ENCODE measurements around the gene S100A2.

Gene S100A2

DNA sequence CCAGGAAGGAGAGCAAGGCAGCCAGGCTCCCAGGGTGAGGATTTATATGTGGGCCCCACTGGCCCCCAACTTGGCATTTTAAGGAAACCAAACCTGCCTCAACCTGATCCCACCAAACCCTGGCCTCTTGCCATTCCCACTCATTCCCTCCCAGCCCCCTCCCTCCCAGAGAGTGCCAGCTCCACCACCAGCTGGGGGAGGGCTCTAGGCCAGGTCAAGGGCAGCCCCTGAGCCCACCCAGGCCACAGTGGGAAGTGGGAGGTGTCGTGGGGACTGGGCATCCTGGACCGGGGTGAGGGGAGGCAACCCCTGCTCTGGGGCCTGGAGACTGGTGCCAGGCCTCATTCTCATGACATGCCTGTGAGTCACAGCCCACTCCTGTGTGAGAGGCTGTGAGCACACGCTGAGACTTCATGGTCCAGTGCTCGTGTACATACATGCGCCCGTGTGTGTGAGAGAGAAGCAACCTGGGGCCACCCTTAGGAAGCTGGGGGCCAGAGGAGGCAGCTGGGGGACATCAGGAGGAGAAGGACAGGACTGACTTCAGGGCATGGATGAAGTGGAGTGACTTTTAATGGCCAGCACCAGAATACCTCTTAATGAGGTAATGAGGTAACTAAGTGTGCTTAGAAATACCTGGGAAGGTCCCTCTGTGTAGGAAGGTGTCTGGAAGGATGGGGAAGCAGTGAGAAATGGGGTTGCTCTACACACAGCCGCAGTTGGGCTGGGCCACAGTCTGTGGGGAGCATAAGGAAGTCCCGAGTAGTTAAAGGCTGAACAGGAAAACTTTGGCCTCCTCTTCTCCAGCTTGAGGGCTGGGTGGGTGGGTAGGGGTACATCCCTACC, at the start of gene S100A2:
Gene S100A2 (minus strand): TSS at position 316 of the 846 bp plus-strand sequence. CDS start 1,967 bp downstream, outside the sequence.
- peak; percentile 98 for DNase-seq (ENCODE audit: low read depth)

DNA sequence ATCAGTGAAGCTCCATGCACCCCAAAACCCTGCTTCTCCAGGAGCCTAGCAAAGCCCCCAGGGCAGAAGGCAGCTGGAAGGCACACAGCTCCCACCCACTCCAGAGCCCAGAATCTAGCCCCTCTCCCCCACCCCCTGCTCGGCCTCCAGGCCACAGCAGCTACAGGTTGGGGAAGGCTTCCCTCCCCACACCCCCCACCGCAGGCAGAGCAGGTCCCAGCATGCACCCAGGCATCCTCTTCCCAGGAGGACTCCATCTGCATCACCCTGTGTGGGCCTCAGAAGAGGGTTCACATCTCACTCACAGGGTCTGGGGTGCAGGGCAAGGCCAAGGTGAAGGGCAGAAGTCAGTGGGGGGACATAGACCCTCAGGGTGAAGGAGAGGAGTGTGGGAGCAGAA, 49.8 kb upstream of the S100A2 start:
- DNase-seq (ENCODE audit: low read depth): no peak

DNA sequence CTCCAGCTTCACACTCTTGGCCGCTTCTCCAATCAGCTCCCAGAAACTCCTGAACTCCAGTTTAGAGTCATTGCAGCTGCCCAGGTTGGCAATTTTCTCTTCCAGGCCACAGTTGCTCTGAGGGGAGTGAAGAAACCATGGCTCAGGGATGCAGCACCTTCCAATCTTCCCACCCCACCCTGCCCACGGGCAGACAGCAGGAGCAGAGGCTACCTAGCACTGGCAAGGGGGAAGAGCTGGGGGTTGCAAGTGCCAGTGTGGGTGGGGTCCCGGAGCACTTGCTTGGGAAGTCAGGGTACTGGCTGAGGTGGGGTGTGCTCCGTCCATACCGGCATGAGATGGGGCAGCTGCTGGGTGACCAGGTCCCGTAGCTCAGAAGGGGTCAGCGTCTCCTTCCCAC, 49.3 kb upstream of the S100A2 start:
- no peak for DNase-seq (ENCODE audit: low read depth)

DNA sequence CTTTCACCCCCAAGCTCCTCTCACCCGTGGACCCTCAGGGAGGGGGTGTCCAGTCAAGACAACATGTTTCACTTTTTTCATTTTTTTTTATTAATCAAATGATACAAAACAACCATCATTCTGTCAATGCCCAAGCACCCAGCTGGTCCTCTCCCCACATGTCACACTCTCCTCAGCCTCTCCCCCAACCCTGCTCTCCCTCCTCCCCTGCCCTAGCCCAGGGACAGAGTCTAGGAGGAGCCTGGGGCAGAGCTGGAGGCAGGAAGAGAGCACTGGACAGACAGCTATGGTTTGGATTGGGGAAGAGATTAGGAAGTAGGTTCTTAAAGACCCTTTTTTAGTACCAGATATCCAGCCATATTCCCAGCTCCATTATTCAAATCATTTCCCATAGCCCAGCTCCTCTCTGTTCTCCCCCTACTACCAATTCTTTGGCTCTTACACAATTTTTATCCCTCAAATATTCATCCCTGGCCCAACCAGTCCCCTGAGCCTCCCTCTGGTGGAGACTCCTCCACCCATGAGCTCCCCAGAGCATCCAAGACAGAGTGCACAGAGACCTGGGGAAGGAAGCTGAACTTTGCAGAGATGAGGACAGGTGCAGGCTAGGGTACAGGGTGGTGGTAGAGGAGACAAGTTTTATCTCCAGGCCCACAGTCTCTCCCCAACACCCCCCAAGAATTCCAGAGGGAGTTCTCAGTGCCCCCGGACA, 48.7 kb upstream of the S100A2 start:
- no peak for DNase-seq (ENCODE audit: low read depth)

DNA sequence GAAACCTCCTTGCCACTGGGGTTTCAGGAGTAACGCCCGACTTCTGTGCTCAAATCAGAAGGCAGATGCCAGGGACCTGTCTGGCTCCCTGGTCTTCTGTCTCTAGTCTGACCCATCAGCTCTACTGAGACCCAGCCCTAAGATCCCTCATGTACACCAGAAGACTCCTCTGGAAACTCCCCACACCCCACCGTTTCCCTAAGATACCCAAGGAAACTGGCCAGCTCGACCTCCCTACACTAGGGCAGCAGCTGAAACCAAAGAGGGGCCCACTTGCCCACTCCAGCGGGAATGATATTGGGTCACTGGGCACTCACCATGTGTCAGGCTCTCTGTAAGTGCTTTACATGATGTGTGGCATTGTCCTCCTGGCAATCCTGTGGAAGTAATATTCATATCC, 47.8 kb upstream of the S100A2 start:
- DNase-seq (ENCODE audit: low read depth): no peak

DNA sequence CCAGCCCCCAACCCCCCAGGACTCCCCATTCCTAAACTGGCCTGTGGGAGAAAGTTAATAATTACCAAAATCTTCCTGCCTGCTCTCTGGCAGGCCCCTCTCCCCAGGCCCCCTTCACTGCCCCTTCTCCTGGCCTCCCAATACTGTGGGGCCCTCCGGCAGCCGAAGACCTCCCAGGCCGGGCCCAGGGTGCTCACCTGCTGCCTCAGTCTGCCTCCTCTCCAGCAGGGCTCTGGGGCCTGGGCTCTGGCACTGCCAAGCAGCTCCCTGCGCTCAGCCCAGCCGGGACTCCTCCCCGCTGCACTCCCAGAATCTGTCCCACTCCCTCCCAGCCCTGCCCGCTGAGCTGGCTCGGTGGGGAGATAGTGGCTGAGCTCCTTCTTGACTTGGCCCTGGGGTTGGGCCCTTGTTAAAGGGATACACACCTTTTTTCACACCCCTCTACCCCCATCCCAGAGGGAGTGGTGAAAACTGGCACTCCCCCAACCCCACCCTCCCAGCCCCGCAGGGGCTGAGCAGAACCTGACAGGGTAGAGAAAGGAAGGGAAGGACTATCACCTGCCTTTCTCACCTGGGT, 47.2 kb upstream of the S100A2 start, which contains the start of gene S100A16:
Gene S100A16 (minus strand): TSS at position 383 of the 577 bp plus-strand sequence. CDS start 4,986 bp downstream, outside the sequence.
- peak; percentile 77 for DNase-seq (ENCODE audit: low read depth)

DNA sequence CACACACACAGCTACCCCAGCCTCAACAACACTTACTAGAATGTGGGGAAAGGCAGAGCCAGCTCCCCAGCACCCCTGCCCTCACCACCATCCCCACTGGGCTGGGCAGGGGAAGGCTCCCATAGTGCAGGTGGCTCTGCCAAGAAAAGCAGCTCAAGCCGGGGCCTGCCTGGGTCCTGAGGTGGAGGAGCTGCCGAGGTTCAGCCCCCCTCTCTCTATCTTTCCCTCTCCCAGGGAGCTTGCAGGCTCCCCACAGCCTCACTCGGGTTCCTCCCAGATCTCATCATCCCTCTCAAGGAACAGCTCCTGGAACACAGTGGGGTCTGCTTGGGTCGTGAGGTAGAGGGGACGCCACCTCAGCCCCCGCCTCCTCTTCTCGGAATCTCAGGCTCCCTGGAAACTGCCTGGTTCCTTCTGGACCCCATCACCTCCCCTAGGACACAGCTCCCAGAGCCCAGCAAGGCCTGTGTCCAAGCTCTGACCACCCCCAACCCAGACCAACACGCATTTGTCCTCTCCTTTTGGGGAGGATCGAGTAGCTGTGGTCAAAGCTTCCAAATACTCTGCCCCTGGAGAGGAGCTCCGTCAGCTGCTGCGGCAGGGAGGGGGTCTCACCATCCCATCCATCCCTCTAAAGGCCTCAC, 46.6 kb upstream of the S100A2 start:
- DNase-seq (ENCODE audit: low read depth): peak; percentile 31

DNA sequence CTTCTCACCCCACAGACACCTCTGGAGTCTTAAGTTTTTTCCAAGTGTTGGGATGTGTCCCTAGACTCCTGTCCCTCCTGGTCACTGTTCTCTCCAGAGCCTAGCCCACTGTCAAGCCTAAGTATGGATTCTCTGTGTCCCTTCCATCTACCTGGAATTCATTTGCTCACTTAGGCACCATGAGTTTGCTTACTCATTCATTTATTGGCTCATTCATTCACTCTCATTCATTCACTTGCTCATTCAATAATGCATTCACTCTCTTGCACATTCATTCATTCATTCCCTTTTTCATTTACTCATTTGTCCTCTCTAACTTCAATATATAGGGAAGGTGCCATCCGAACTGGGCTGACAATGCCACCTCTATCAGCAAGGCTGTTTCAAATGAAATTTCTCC, 45.7 kb upstream of the S100A2 start:
- DNase-seq (ENCODE audit: low read depth): peak; percentile 46

DNA sequence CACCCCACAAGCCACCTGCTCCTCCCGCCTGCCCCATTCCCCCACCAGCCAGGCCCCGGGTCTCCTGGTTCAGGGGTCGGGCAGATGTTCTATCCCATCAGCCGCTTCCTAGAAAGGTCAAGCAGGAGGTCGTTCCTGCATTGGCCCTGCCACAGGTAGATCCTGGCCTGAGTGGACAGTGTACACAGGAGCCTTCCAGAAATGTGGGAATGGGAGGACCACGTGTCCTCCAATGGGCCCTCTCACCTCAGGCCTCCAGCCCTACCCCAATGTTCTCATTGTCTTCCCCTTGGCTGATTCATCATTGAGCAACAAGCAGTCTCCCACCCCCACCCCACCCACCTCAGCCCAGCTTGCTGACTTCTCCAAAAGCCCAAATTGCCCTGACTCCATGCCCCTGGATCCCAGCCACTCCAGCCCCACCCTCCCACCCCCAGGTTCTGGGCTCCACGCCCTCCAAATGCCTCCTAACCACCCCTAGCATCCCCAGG, 45.2 kb upstream of the S100A2 start:
- DNase-seq (ENCODE audit: low read depth): peak; percentile 71

DNA sequence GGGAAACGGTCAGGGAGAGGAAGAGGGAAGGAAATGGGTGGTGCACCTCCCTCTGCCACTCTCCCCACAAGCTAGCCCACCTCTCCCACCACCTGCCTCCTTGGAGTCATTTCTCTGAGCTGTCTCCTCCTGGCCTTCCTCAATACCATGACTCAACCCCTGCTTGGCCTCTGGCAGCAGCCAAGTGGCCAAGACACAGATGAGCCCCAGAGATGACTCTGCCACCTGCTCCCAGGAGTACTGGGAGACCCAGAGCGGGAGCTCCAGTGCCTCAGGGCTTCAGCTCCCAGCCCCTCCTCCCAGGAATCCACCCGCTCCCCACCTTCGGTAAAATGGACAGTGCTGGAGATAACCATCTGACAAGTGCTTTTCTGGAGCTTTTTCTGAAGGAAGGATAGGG, 44.7 kb upstream of the S100A2 start:
- peak; percentile 92 for DNase-seq (ENCODE audit: low read depth)

DNA sequence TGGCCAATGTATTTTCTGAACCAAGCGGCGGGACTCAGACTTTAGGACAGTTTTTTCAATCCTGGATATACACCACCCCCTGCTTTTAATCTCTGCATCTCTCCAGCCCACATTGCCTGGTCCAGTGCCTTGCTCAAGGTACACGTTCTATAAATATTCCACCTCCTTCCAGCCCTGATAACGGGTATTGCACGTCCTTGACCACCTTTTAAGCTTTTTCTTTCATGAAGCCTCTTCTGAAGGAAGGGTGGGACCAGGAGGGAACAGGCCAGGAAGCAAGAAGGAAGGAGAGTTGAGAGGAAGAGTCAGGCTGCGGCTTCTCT, 43.9 kb upstream of the S100A2 start:
- DNase-seq (ENCODE audit: low read depth): no peak

DNA sequence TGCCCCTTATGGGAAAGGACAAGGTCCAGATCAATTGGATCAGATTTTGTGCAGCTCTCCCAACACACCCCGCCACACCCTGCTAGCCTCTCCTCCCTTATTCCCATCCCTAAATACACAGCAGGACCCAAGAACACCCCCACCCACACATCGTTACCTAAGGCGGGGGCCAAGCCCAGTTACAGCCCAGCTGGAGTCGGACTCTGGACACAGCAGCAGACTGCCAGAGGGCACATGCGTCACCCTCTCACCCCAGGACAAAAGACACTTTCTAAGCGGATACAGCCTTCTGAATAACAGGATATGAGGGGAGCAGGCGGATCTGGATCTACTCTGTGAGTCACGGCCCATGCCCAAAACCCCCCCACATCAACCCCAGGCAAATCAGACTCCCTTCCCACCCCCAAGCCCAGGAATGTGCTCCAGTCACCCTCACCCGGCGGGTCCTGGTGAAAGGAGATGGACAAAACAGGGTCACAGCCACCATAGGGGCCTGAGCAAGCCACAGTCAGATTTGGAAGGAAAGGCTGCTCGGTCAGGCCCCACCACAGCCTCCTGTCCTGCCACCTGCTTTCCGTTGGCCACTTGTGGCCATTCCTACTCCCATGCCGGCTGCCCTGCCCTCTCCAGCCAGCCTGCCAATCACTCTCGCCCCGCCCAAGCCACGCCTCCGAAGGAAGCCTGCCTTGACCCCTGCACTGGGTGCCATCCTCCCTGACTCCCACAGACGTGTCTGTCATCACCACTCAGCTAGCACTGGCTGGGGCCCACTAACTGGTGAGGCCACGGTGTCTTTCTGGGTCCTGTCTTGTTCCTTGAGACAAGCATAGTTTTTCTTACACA, 43.3 kb upstream of the S100A2 start:
- peak; percentile 100 for DNase-seq (ENCODE audit: low read depth)

DNA sequence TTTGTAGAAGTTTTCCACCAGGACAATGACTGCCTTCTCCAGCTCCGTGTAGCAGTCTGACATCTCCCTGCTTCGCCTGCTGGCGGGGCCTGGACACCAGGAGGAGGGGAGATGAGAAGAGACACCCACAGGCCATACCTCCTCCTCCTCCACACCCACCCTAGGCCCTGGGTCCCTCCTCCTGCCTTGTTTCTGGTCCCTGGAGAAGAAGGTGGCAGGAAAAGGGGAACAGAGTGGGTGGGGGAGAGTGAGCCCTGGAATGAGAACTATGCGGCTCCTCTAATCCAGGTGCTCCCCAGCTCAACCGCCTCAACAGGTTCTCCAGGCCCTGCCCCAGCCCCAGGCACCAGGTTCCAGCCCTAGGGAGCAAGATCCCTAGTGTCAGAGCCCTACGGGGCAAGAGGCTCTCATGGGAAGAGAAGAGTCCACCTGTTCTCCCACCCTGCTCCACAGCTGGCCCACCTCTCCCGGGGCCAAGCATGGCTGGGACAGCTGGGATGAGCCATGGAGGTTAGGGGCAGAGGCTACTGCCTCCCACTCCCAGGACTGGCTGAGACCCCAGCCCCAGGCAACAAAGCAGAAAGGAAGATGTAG, 42.5 kb upstream of the S100A2 start:
- peak; percentile 27 for DNase-seq (ENCODE audit: low read depth)

DNA sequence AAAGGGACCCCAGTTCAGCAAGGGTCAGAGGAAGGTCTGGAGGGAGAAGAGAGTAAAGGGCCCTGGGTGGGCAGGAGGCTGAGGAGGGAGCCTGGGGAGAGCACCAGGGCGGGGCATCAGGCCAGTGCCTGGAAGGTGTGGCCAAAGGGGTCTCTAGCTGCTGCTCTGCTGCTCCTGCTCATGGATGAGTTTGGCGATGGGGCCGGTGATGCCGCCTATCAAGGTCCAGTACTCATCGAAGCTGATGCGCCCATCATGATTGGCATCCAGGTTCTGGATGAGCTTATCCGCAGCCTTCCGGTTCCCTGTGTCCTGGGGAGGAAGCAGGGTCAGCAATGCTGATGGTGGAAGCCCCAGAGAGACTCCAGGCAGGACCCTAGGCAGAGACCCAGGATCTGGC, 41.7 kb upstream of the S100A2 start:
- DNase-seq (ENCODE audit: low read depth): no peak

DNA sequence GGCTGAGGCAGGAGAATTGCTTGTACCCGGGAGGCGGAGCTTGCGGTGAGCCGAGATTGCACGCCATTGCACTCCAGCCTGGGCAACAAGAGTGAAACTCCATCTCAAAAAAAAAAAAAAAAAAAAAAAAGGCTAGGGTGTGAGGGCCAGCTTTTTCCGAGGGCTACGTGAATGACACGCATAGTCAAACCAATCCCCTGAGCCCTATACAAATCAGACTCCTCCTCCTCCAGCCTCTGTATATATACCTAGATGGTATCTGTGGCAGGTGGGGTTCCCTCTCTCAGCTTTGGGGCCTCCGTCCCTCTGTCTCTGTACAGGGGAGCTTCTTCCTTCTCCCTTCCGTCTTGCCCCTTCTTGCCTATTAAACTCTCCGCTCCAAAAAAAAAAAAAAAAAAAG, 40.5 kb upstream of the S100A2 start:
- DNase-seq (ENCODE audit: low read depth): no peak

DNA sequence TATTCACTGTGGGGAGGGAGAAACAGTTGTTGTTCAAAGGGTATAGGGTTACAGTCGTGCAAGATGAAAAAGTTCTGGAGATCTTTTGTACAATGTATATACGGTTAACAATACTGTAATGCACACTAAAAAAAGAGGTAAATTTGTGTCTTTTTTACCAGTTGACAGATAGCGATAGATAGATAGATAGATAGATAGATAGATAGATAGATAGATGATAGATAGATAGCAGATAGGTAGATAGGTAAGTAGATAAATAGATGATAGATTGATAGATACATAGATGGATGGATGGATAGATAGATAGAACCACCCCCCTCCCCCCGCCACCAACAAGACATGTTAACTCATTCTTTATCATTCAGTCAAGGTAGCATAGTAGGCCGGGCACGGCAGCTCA, 37.1 kb upstream of the S100A2 start:
- DNase-seq (ENCODE audit: low read depth): no peak

DNA sequence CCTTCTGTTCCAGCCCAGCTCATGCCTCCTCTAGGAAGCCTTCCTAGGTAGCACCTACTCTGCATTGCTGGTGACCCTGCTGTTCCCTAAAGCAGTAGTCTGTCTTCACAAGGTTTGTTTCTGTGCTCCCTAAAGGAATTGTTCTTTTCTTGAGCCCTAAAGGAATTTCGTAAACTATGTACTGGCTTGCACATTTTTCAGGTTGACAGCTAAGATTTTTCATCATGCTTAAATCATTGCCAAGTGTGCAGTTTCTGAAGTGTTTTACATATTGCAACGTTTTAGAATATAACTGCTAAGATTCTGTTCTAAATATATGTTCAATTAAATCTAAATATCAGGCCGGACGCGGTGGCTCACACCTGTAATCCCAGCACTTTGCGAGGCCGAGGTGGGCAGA, 34.2 kb upstream of the S100A2 start:
- DNase-seq (ENCODE audit: low read depth): no peak

DNA sequence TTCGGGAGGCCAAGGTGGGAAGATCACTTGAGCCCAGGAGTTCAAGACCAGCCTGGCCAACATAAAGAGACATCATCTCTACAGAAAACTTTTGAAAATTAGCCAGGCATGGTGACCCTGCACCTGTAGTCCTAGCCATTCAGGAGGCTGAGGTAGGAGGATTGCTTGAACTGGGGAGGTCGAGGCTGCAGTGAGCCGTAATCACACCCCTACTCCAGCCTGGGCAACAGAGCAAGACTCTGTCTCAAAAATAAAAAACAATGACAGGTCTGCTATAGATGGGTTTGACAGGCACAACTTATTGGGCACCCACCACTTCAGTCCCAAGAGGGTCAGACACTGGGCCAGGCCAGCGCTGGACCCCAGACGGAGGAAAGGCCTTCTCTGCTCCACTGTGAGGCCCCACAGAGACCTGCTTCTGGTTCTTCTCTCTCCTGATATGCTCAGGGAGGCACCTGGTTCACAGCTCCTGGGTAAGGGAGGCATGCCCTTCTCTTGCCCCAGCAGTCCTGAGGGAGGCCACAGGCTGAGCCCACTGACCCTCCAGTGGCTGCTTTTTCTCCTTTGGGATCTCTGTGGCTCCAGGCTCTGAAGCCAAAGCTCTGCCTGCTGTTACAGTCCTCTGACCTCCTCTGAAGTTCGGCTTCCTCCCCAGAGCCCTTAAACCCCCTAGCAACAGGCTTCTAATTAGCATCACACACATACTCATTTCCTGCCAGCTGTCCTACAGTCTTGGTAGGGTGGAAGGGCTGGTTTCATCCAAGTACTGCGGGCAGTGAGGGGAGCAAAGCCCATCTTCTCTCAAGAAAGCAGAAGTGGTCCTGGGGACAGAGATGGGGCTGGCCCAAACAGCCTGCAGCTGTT, 32.9 kb upstream of the S100A2 start:
- DNase-seq (ENCODE audit: low read depth): peak; percentile 89

DNA sequence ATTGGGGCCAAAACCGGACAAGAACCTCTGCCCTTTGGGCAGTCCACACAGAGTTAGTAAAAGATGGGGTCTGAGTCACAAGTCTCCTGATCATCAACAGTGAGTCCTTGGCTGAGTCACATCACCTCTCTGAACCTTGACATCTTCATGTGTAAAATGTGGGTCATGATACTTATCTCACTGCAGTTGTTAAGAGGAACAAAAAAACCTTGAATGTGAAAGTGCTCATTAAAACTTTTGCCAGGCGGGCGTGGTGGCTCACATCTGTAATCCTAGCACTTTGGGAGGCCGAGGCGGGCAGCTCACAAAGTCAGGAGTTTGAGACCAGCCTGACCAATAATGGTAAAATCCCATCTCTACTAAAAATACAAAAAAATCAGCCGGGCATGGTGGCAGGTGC, 31.6 kb upstream of the S100A2 start:
- DNase-seq (ENCODE audit: low read depth): peak; percentile 96

DNA sequence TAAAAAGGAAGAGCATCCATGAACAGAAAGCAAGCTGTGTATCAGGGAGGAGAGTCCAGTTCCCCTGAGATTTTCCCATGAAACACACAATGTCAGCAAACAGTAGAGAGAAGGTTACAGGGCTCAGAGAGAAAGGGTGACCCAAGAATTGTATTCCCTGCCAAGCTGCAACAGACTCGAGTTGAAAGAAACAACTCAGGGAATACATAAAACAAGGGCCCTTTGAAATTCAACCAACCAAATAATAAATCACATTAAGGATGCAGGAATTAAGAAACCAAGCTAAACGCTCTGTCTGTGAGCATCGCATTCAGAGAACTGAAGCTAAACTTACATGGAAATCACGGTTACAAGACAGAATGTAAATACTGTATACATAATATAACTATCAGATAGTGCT, 27.1 kb upstream of the S100A2 start:
- DNase-seq (ENCODE audit: low read depth): no peak

All from ELR (cell line).